Measurements from ENCODE around the gene HTR3B.
"Not testable (repeated sequence)": the region's sequence is repeated elsewhere in the genome, so short reads cannot be mapped to it uniquely, and the experiment has no call there.

HTR3B gene

GRCh38 chr11:113884361-113884836 lies 20.2 kb upstream of the HTR3B start:
- DNase-seq, result no peak

GRCh38 chr11:113885897-113886296 lies 18.7 kb upstream of the HTR3B start:
- no peak for DNase-seq

- DNase-seq, result no peak
These were observed 15.7 kb upstream of the HTR3B start for GRCh38 chr11:113888848-113889247.

GRCh38 chr11:113894421-113894996 lies 10.1 kb upstream of the HTR3B start:
- DNase-seq, result no peak

- DNase-seq, result no peak
These were observed 9.0 kb upstream of the HTR3B start for GRCh38 chr11:113895367-113896155.

- peak; percentile 48 to 60 (median 56) for DNase-seq
These were observed 8.3 kb upstream of the HTR3B start for GRCh38 chr11:113896156-113896879.

- no peak for DNase-seq
These were observed 3.5 kb upstream of the HTR3B start for GRCh38 chr11:113901141-113901540.

- no peak for DNase-seq
These were observed 1.4 kb downstream of the HTR3B start for GRCh38 chr11:113906038-113906437.

- no peak for DNase-seq
These were observed 1.9 kb downstream of the HTR3B start for GRCh38 chr11:113906516-113906915.

- DNase-seq, result no peak
These were observed 2.6 kb downstream of the HTR3B start for GRCh38 chr11:113907152-113907551.

- no peak for DNase-seq
These were observed 3.1 kb downstream of the HTR3B start for GRCh38 chr11:113907681-113908080.

- DNase-seq, result no peak
These were observed 3.5 kb downstream of the HTR3B start for GRCh38 chr11:113908098-113908497.

- not testable (repeated sequence) for DNase-seq
These were observed 6.9 kb downstream of the HTR3B start for GRCh38 chr11:113911491-113911890.

- DNase-seq, result no peak
These were observed 19.0 kb downstream of the HTR3B start for GRCh38 chr11:113923572-113923971.

GRCh38 chr11:113926273-113927197 lies 21.9 kb downstream of the HTR3B start:
- no peak for DNase-seq

- DNase-seq, result peak in 1 of 3 donors; percentile 36
These were observed 23.7 kb downstream of the HTR3B start for GRCh38 chr11:113928311-113928710.

- no peak for DNase-seq
These were observed 28.2 kb downstream of the HTR3B start for GRCh38 chr11:113932788-113933187.

- DNase-seq, result not testable (repeated sequence)
These were observed 29.6 kb downstream of the HTR3B start for GRCh38 chr11:113934193-113934592.

- no peak for DNase-seq
These were observed 30.2 kb downstream of the HTR3B start for GRCh38 chr11:113934761-113935160.

GRCh38 chr11:113935858-113936257 lies 31.3 kb downstream of the HTR3B start:
- DNase-seq, result no peak

- DNase-seq, result no peak
These were observed 33.3 kb downstream of the HTR3B start for GRCh38 chr11:113937918-113938317.

GRCh38 chr11:113942256-113942655 lies 37.7 kb downstream of the HTR3B start:
- peak in 1 of 3 donors; percentile 21 for DNase-seq

- DNase-seq, result not testable (repeated sequence)
These were observed 41.6 kb downstream of the HTR3B start for GRCh38 chr11:113946162-113946561.
